Measurements from ENCODE around the gene JAG1.
A peak's percentile ranks its signal among the peaks of the same experiment; 100 is the strongest.

Gene JAG1

GRCh38 chr20:10669843-10670446 is 3.9 kb downstream of the JAG1 start:
- H3K4me3 ChIP-seq (replicated peaks; ENCODE audit: low read depth, low read length): peak overlapping the region; percentile 95
- DNase-seq (ENCODE audit: low read depth): no peak
- no peak for TF ChIP-seq CTCF (IDR thresholded peaks at IDR 0.05; ENCODE audit: low read length, missing control alignments)

- no peak for TF ChIP-seq CTCF (IDR thresholded peaks at IDR 0.05; ENCODE audit: low read length, missing control alignments)
- no peak for DNase-seq (ENCODE audit: low read depth)
- no peak overlapping the region for H3K4me3 ChIP-seq (replicated peaks; ENCODE audit: low read depth, low read length)
These were observed 5.0 kb downstream of the JAG1 start for GRCh38 chr20:10668677-10669368.

GRCh38 chr20:10667560-10668167 is 6.1 kb downstream of the JAG1 start:
- TF ChIP-seq CTCF (IDR thresholded peaks at IDR 0.05; ENCODE audit: low read length, missing control alignments): no peak
- H3K4me3 ChIP-seq (replicated peaks; ENCODE audit: low read depth, low read length): no peak overlapping the region

GRCh38 chr20:10667077-10667401 is 6.8 kb downstream of the JAG1 start:
- no peak for TF ChIP-seq CTCF (IDR thresholded peaks at IDR 0.05; ENCODE audit: low read length, missing control alignments)
- no peak overlapping the region for H3K4me3 ChIP-seq (replicated peaks; ENCODE audit: low read depth, low read length)
- DNase-seq (ENCODE audit: low read depth): no peak

More at GRCh38 chr20:10667560-10668167, 6.1 kb downstream of the JAG1 start:
- DNase-seq (ENCODE audit: low read depth): no peak

- DNase-seq (ENCODE audit: low read depth): no peak
- TF ChIP-seq CTCF (IDR thresholded peaks at IDR 0.05; ENCODE audit: low read length, missing control alignments): no peak
- no peak overlapping the region for H3K4me3 ChIP-seq (replicated peaks; ENCODE audit: low read depth, low read length)
These were observed 7.3 kb downstream of the JAG1 start for GRCh38 chr20:10666221-10667076.

- H3K4me3 ChIP-seq (replicated peaks; ENCODE audit: low read depth, low read length): no peak overlapping the region
- TF ChIP-seq CTCF (IDR thresholded peaks at IDR 0.05; ENCODE audit: low read length, missing control alignments): no peak
- DNase-seq (ENCODE audit: low read depth): peak; percentile 47
These were observed 8.0 kb downstream of the JAG1 start for GRCh38 chr20:10665791-10666190.
